A673 (cell line): ENCODE data around the gene PKN2. TPM values are rescaled to one million over a fixed set of nuclear protein-coding genes. Genes with fewer than 3 reads are reported as not detected.

Source experiments
- BruUV-seq: library from RNA; stranded (reverse); fragments of 400-500 nt; replicated peaks from 2 replicates; lab custom pipeline; 2021; lab: Mats Ljungman, UMichigan
- CTCF ChIA-PET: fragments of 300-600 bp; sonication (Branson Sonifier 250); formaldehyde crosslinking; loops from one replicate; lab custom pipeline; 2022; ENCODE audit warnings: antibody characterized with exemption; lab: Charles Lee
- POLR2A ChIA-PET: fragments of 300-600 bp; sonication (Branson Sonifier 250); formaldehyde crosslinking; loops from one replicate; lab custom pipeline; 2022; ENCODE audit warnings: antibody characterized with exemption; ENCODE audit not compliant: low non-redundant PET; lab: Charles Lee
- DNase-seq: peaks from one replicate; pipeline ENCODE4 v3.0.0-alpha.2; 2015; ENCODE audit warnings: low spot score
- H3K27ac ChIP-seq: fragments of 200-600 bp; sonication (generic); 2 replicates; pipeline ENCODE4 v1.5.1; 2016; ENCODE audit warnings: mixed run types, low read depth, mild to moderate bottlenecking, mixed read lengths, antibody characterized with exemption, low read length; ENCODE audit not compliant: poor library complexity, severe bottlenecking
- H3K27me3 ChIP-seq: fragments of 200-600 bp; sonication (generic); replicated peaks from 2 replicates; pipeline ENCODE4 v1.6.1; 2017; ENCODE audit warnings: mixed run types, low read depth, mild to moderate bottlenecking, mixed read lengths, antibody characterized with exemption, low read length; ENCODE audit not compliant: insufficient read depth, poor library complexity
- H3K36me3 ChIP-seq: fragments of 200-600 bp; sonication (generic); 2 replicates; pipeline ENCODE4 v1.6.1; 2016; ENCODE audit warnings: mixed run types, mild to moderate bottlenecking, mixed read lengths, antibody characterized with exemption, low read length; ENCODE audit not compliant: insufficient read depth, poor library complexity, severe bottlenecking
- H3K4me1 ChIP-seq: fragments of 200-600 bp; sonication (generic); 2 replicates; pipeline ENCODE4 v1.6.1; 2017; ENCODE audit warnings: mixed run types, mild to moderate bottlenecking, mixed read lengths, antibody characterized with exemption, low read length; ENCODE audit not compliant: insufficient read depth, poor library complexity, severe bottlenecking
- H3K4me3 ChIP-seq: fragments of 200-600 bp; sonication (generic); 2 replicates; pipeline ENCODE4 v1.5.1; 2016; ENCODE audit warnings: low read depth, mixed run types, mild to moderate bottlenecking, mixed read lengths, low read length; ENCODE audit not compliant: poor library complexity, severe bottlenecking
- H3K9me3 ChIP-seq: fragments of 200-600 bp; sonication (generic); 2 replicates; pipeline ENCODE4 v1.6.1; 2016; ENCODE audit warnings: mixed run types, low read depth, mild to moderate bottlenecking, mixed read lengths, antibody characterized with exemption, low read length; ENCODE audit not compliant: poor library complexity, severe bottlenecking
- CTCF ChIP-seq: fragments of 300-800, 200-600 bp; sonication (generic); conservative IDR thresholded peaks from 2 replicates; pipeline ENCODE4 v1.5.1; 2017; ENCODE audit warnings: low read depth, mild to moderate bottlenecking, antibody characterized with exemption, low read length, moderate library complexity, mixed read lengths
- EZH2 ChIP-seq: fragments of 200-600 bp; sonication (generic); IDR thresholded peaks from 2 replicates; pipeline ENCODE4 v1.6.1; 2017; ENCODE audit warnings: borderline replicate concordance, low read depth, mild to moderate bottlenecking, mixed read lengths, antibody characterized with exemption, low read length; ENCODE audit not compliant: poor library complexity, severe bottlenecking
- intact Hi-C: fragments of 100-400 bp; cut with micrococcal nuclease; formaldehyde crosslinking; loops from one replicate; pipeline ENCODE4 v1.10.0; 2022; ENCODE audit not compliant: unreplicated experiment
- total RNA-seq: library from RNA; stranded (reverse); gene quantifications from 2 replicates; pipeline ENCODE4 v1.2.3, GENCODE V29; 2021

Gene PKN2
- total RNA-seq, 1 experiment from 2014 or later: 55.6 TPM

GRCh38 chr1:88736633-88737248 is 52.7 kb downstream of the PKN2 start:
- ChIA-PET CTCF (no interaction called here), POLR2A (no interaction called here)
- intact Hi-C loops: loop anchor here (5.0 kb wide), 1 partner anchor 141 kb away; no protein-coding TSS in a partner anchor
- H3K4me3 ChIP-seq: no peak overlapping the region
- no peaks in the 10 kb centered on the region for H3K36me3 ChIP-seq
- no peak for TF ChIP-seq EZH2
- TF ChIP-seq CTCF: peak; percentile 79
- H3K27me3 ChIP-seq: no peaks in the 10 kb centered on the region
- no peaks in the 10 kb centered on the region for H3K4me1 ChIP-seq
- no TSS peak for BruUV-seq
- peaks cover 5% of the 10 kb centered on the region for H3K9me3 ChIP-seq
- H3K27ac ChIP-seq: no peak overlapping the region
- peak; percentile 77 for DNase-seq

GRCh38 chr1:88737338-88737927 is 53.4 kb downstream of the PKN2 start:
- intact Hi-C loops: loop anchor here (5.0 kb wide), 1 partner anchor 140 kb away; no protein-coding TSS in a partner anchor
- no peaks in the 10 kb centered on the region for H3K4me1 ChIP-seq
- no peak for TF ChIP-seq CTCF
- no peak for TF ChIP-seq EZH2
- DNase-seq: no peak
- no peaks in the 10 kb centered on the region for H3K36me3 ChIP-seq
- no TSS peak for BruUV-seq
- no peak overlapping the region for H3K27ac ChIP-seq
- H3K27me3 ChIP-seq: no peaks in the 10 kb centered on the region
- ChIA-PET POLR2A (no interaction called here), CTCF (no interaction called here)
- no peak overlapping the region for H3K4me3 ChIP-seq
- H3K9me3 ChIP-seq: peaks cover 5% of the 10 kb centered on the region

GRCh38 chr1:88740784-88741183 is 56.7 kb downstream of the PKN2 start:
- Histone ChIP-seq H3K4me3 (no peak overlapping the region), H3K36me3 (no peaks in the 10 kb centered on the region), H3K27me3 (no peaks in the 10 kb centered on the region), H3K9me3 (peaks cover 2% of the 10 kb centered on the region), H3K4me1 (no peaks in the 10 kb centered on the region), H3K27ac (no peak overlapping the region)
- intact Hi-C loops: no loop called here
- no peak for TF ChIP-seq EZH2
- TF ChIP-seq CTCF: no peak
- DNase-seq: no peak
- ChIA-PET POLR2A (no interaction called here), CTCF (no interaction called here)
- no TSS peak for BruUV-seq
